Keratinocyte (primary cell): ENCODE results near the gene SLC27A2. TPM values are rescaled to one million over a fixed set of nuclear protein-coding genes. Genes with fewer than 3 reads are reported as not detected.

ENCODE experiments used
- DNase-seq: peaks from one replicate; pipeline ENCODE4 v3.0.0-alpha.2; 2011; ENCODE audit warnings: low read depth, missing footprints, low spot score
- FAIRE-seq: peaks from 2 replicates; lab custom pipeline; 2011; peaks lifted over from hg19 to GRCh38; lab: Jason Lieb, UNC
- H2AFZ ChIP-seq: 2 replicates; pipeline ENCODE4 v1.6.0; 2012; ENCODE audit warnings: low read length, control low read depth, inconsistent platforms; ENCODE audit not compliant: control insufficient read depth
- H3K27ac ChIP-seq: 2 replicates; pipeline ENCODE4 v1.5.1; 2011; ENCODE audit warnings: low read length; ENCODE audit not compliant: control insufficient read depth, insufficient read depth
- H3K27me3 ChIP-seq: 3 replicates; pipeline ENCODE4 v1.6.0; 2011; ENCODE audit warnings: low read length; ENCODE audit not compliant: control insufficient read depth, insufficient read depth; ENCODE audit errors: extremely low read depth
- H3K36me3 ChIP-seq, 2 experiments: 2 replicates in 1 of 2; 3 replicates in 1 of 2; pipeline ENCODE4 v1.5.1; 2011; ENCODE audit warnings: low read length in 2 of 2, mild to moderate bottlenecking in 1 of 2; ENCODE audit not compliant: control insufficient read depth in 2 of 2, insufficient read depth in 2 of 2; ENCODE audit errors: extremely low read depth in 1 of 2
- H3K4me1 ChIP-seq: 3 replicates; pipeline ENCODE4 v1.5.1; 2011; ENCODE audit warnings: low read length; ENCODE audit not compliant: control insufficient read depth, insufficient read depth; ENCODE audit errors: extremely low read depth
- H3K4me2 ChIP-seq: 3 replicates; pipeline ENCODE4 v1.6.0; 2011; ENCODE audit warnings: low read depth, low read length; ENCODE audit not compliant: control insufficient read depth, insufficient read depth; ENCODE audit errors: extremely low read depth
- H3K4me3 ChIP-seq, 3 experiments: fragments of 200-600 bp in 1 of 3; sonication (generic) in 1 of 3; 2 replicates in 2 of 3; 3 replicates in 1 of 3; pipeline ENCODE4 v1.5.1; 2011 to 2016; ENCODE audit warnings: low read length in 3 of 3, mild to moderate bottlenecking in 3 of 3, control low read depth in 2 of 3, inconsistent platforms in 1 of 3, low read depth in 1 of 3, mixed read lengths in 1 of 3, mixed run types in 1 of 3, moderate library complexity in 1 of 3; ENCODE audit not compliant: control insufficient read depth in 2 of 3, insufficient read depth in 2 of 3; ENCODE audit errors: extremely low read depth in 1 of 3
- H3K79me2 ChIP-seq: 2 replicates; pipeline ENCODE4 v1.6.0; 2012; ENCODE audit warnings: low read length; ENCODE audit not compliant: control insufficient read depth, insufficient read depth
- H3K9ac ChIP-seq: 3 replicates; pipeline ENCODE4 v1.6.0; 2011; ENCODE audit warnings: low read length; ENCODE audit not compliant: control insufficient read depth, insufficient read depth; ENCODE audit errors: extremely low read depth
- H3K9me1 ChIP-seq: 3 replicates; pipeline ENCODE4 v1.6.0; 2011; ENCODE audit warnings: low read length; ENCODE audit not compliant: control insufficient read depth, insufficient read depth; ENCODE audit errors: extremely low read depth
- H3K9me3 ChIP-seq: 2 replicates; pipeline ENCODE4 v1.5.1; 2012; ENCODE audit warnings: low read depth, low read length; ENCODE audit not compliant: control insufficient read depth
- H4K20me1 ChIP-seq: 3 replicates; pipeline ENCODE4 v1.6.0; 2011; ENCODE audit warnings: low read length; ENCODE audit not compliant: control insufficient read depth, insufficient read depth; ENCODE audit errors: extremely low read depth
- CTCF ChIP-seq, 3 experiments: IDR thresholded peaks in 1 of 3; conservative IDR thresholded peaks in 1 of 3; optimal IDR thresholded peaks in 1 of 3; 2 replicates in 2 of 3; 3 replicates in 1 of 3; pipeline versions ENCODE3 to v1.5.1; 2011; ENCODE audit warnings: low read length in 3 of 3, mild to moderate bottlenecking in 3 of 3, moderate library complexity in 2 of 3, control low read depth in 1 of 3, inconsistent platforms in 1 of 3; ENCODE audit not compliant: insufficient read depth in 2 of 3; ENCODE audit errors: extremely low read depth in 1 of 3
- EZH2 ChIP-seq: IDR thresholded peaks from one replicate; pipeline ENCODE4 v1.6.1; 2012; ENCODE audit warnings: inconsistent platforms, mild to moderate bottlenecking, low read length, moderate library complexity
- dilution Hi-C: fragments of 300-500 bp; cut with MboI; formaldehyde crosslinking; loops from one replicate; pipeline ENCODE4 v1.7.0; 2020; ENCODE audit warnings: low sequenced_read_pairs; ENCODE audit not compliant: extremely low pct_ligation_motif_present
- polyA plus RNA-seq, 5 experiments: library from polyadenylated mRNA; depleted of rRNA in 3 of 5; stranded (reverse) in 3 of 5; stranded (forward) in 1 of 5; unstranded in 1 of 5; fragments of >200 nt; gene quantifications; 1 replicate in 1 of 5; 2 replicates in 3 of 5; 3 replicates in 1 of 5; pipeline versions ENCODE4 v1.2.1 to v1.2.3, GENCODE V29; 2011 to 2012; ENCODE audit warnings: missing spikeins in 2 of 5, low read depth in 1 of 5, low replicate concordance in 1 of 5

Gene SLC27A2
- polyA plus RNA-seq, 1 donor (not counting 4 experiments of a cell fraction or from before 2014, with no cell fraction given) = 0.34 TPM

- no peaks in the 10 kb centered on the region for H3K36me3 ChIP-seq
- FAIRE-seq = no peak
- no peaks in the 10 kb centered on the region for H3K27me3 ChIP-seq
- H3K79me2 ChIP-seq = no peaks in the 10 kb centered on the region
- H3K9me1 ChIP-seq = no peaks in the 10 kb centered on the region
- no peak overlapping the region for H3K9ac ChIP-seq
- H3K4me3 ChIP-seq = no peak overlapping the region
- no peaks in the 10 kb centered on the region for H4K20me1 ChIP-seq
- no peak overlapping the region for H3K4me2 ChIP-seq
- no peak overlapping the region for H2AFZ ChIP-seq
- dilution Hi-C loops = no loop called here
- no peak overlapping the region for H3K27ac ChIP-seq
- no peak for DNase-seq
- H3K9me3 ChIP-seq = no peaks in the 10 kb centered on the region
- TF ChIP-seq EZH2 (no peak), CTCF (optimal IDR thresholded peaks at IDR 0.05 in 1 of 3, IDR thresholded peaks at IDR 0.05 in 1 of 3, conservative IDR thresholded peaks at IDR 0.05 in 1 of 3; ENCODE audit: extremely low read depth in 1 of 3, insufficient read depth in 2 of 3, low read length in 3 of 3) (no peak)
- no peaks in the 10 kb centered on the region for H3K4me1 ChIP-seq
Measured at GRCh38 chr15:50234764-50235163, 52.8 kb downstream of the SLC27A2 start.

GRCh38 chr15:50235794-50236193 is 53.8 kb downstream of the SLC27A2 start:
- no peaks in the 10 kb centered on the region for H4K20me1 ChIP-seq
- FAIRE-seq = no peak
- no peaks in the 10 kb centered on the region for H3K4me1 ChIP-seq
- no peak overlapping the region for H3K4me2 ChIP-seq
- no peaks in the 10 kb centered on the region for H3K36me3 ChIP-seq
- no peak for TF ChIP-seq CTCF (optimal IDR thresholded peaks at IDR 0.05 in 1 of 3, IDR thresholded peaks at IDR 0.05 in 1 of 3, conservative IDR thresholded peaks at IDR 0.05 in 1 of 3; ENCODE audit: extremely low read depth in 1 of 3, insufficient read depth in 2 of 3, low read length in 3 of 3)
- TF ChIP-seq EZH2 = no peak
- H3K27ac ChIP-seq = no peak overlapping the region
- H3K9ac ChIP-seq = no peak overlapping the region
- H2AFZ ChIP-seq = no peak overlapping the region
- no peak for DNase-seq
- no peaks in the 10 kb centered on the region for H3K27me3 ChIP-seq
- dilution Hi-C loops = no loop called here
- H3K9me1 ChIP-seq = no peaks in the 10 kb centered on the region
- H3K9me3 ChIP-seq = no peaks in the 10 kb centered on the region
- no peak overlapping the region for H3K4me3 ChIP-seq
- no peaks in the 10 kb centered on the region for H3K79me2 ChIP-seq
